GM18520 (cell line): Measurements from ENCODE around the gene FER1L5.

Source experiments
- ATAC-seq: cut with Tn5 transposase; IDR thresholded peaks from one replicate; pipeline ENCODE4 v1.9.1; 2021; ENCODE audit not compliant: unreplicated experiment

Gene FER1L5

DNA sequence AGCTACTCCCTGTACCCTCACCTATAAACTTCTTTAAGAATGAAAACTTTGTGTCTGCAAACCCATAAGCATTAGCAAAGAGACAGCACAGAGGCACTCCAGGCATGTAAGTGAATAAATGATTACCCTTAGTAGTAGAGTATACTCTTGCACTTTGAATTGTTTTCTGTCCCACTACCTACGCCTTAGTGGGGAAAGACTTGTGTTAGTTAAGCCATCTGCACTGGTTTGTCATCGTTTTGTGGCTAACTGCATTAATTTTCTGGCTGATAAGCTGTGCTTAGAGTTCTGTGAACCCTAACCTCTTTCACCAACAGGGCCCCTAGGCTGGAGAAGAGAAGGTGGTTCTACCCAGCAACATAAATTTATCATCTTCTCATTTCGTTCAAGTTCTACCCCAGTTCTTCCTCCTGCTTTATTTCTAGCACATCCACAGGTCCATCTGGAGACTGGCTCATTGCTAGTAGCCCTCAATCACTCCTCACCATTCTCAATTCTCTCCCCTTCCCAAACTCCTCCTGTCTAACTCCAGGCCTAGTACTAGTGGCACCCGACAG lies 96.6 kb downstream of the FER1L5 start:
- no peak for ATAC-seq

GRCh38 chr2:96739633-96740428 lies 97.3 kb downstream of the FER1L5 start, which contains the start of gene LMAN2L:
Gene LMAN2L, minus strand, starts transcription at chr2:96740064. Its CDS starts 24 bp downstream, at chr2:96740040.
- ATAC-seq: peak; percentile 97

DNA sequence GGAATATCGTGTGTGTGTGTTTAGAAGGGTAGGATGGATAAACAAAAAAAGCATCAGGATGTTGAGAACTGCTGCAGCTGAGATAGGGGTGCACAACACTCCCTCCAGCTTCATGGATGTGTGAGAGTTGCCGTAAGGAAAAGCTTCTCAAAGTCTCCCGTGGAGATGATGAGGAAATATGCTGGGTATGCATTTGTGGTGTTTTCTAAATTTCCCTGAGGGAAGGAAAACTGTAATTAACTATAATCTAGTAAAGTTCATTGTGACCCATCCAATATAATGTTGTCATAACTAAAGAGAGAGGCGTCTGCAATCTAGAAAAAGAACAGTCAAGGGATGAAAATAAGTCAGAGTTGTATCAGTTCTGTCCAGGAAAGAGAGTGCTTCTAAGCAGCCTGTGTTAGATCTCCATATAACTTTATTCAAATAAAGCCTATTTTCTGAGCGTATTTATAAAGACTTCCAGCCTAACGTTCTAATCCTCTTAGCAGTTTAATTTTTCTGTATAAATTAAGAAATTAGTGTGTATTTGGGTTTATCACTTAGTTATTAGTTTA lies 104.6 kb downstream of the FER1L5 start:
- no peak for ATAC-seq

GRCh38 chr2:96751800-96752199 lies 109.2 kb downstream of the FER1L5 start:
- ATAC-seq: no peak

- no peak for ATAC-seq
These were observed 111.2 kb downstream of the FER1L5 start for GRCh38 chr2:96753661-96754282.

- no peak for ATAC-seq
These were observed 111.8 kb downstream of the FER1L5 start for GRCh38 chr2:96754317-96754716.
